Upper lobe of right lung (tissue), 1 donor: ENCODE data around the gene PLEKHA6. TPM values are rescaled to one million over a fixed set of nuclear protein-coding genes. Genes with fewer than 3 reads are reported as not detected.
A peak's percentile ranks its signal among the peaks of the same experiment; 100 is the strongest.
"Not testable (repeated sequence)": the region's sequence is repeated elsewhere in the genome, so short reads cannot be mapped to it uniquely, and the experiment has no call there.

ENCODE experiments used
- ATAC-seq: fragments of 200-7000 bp; cut with Tn5 transposase; one replicate; pipeline ENCODE4 v1.9.1; 2020; ENCODE audit warnings: mild to moderate bottlenecking, moderate library complexity
- DNase-seq: peaks from one replicate; pipeline ENCODE4 v3.0.0-alpha.2; 2020
- H3K27ac ChIP-seq: fragments of 200-600 bp; one replicate; pipeline ENCODE4 v1.8.0; 2022
- H3K27me3 ChIP-seq: fragments of 200-600 bp; one replicate; pipeline ENCODE4 v1.8.0; 2022; ENCODE audit warnings: mild to moderate bottlenecking
- H3K36me3 ChIP-seq: fragments of 200-600 bp; one replicate; pipeline ENCODE4 v1.8.0; 2022
- H3K4me1 ChIP-seq: fragments of 200-600 bp; one replicate; pipeline ENCODE4 v1.8.0; 2022
- H3K4me3 ChIP-seq: fragments of 200-600 bp; one replicate; pipeline ENCODE4 v1.8.0; 2022; ENCODE audit warnings: mild to moderate bottlenecking
- H3K9me3 ChIP-seq: fragments of 200-600 bp; one replicate; pipeline ENCODE4 v1.8.0; 2022
- CTCF ChIP-seq: fragments of 200-600 bp; IDR thresholded peaks from one replicate; pipeline ENCODE4 v1.8.0; 2022; ENCODE audit warnings: antibody characterized with exemption
- intact Hi-C: fragments of 100-400 bp; cut with DNase I; formaldehyde crosslinking; loops from one replicate; pipeline ENCODE4 v1.11.0; 2022
- total RNA-seq: library from RNA; stranded (reverse); fragmentation: NEBNext Ultra II Directional; extraction: Animal tissue kit (Norgen Biotek cat#: 25700); gene quantifications from one replicate; pipeline ENCODE4 v1.2.1, GENCODE V29; 2021
- donor health status: DM: no; HTN: yes; CAD: no; lungs with severe emphysema.

Gene PLEKHA6
- total RNA-seq, 1 donor from 2014 or later: 7.1 TPM

GRCh38 chr1:204334455-204334854 is 25.3 kb downstream of the PLEKHA6 start:
- no peak overlapping the region for H3K4me3 ChIP-seq

GRCh38 chr1:204333427-204333826 is 26.3 kb downstream of the PLEKHA6 start:
- H3K27ac ChIP-seq: no peak overlapping the region
- intact Hi-C loops: no loop called here
- DNase-seq (no peak), ATAC-seq (no peak)
- H3K4me3 ChIP-seq: no peak overlapping the region
- H3K27me3 ChIP-seq: no peaks in the 10 kb centered on the region
- H3K9me3 ChIP-seq: no peaks in the 10 kb centered on the region
- H3K4me1 ChIP-seq: no peaks in the 10 kb centered on the region
- TF ChIP-seq CTCF: no peak
- H3K36me3 ChIP-seq: no peaks in the 10 kb centered on the region

More at GRCh38 chr1:204334455-204334854, 25.3 kb downstream of the PLEKHA6 start:
- DNase-seq (no peak), ATAC-seq (no peak)
- no peaks in the 10 kb centered on the region for H3K36me3 ChIP-seq
- H3K27me3 ChIP-seq: no peaks in the 10 kb centered on the region
- no peak overlapping the region for H3K27ac ChIP-seq
- no peaks in the 10 kb centered on the region for H3K9me3 ChIP-seq
- TF ChIP-seq CTCF: no peak
- no peaks in the 10 kb centered on the region for H3K4me1 ChIP-seq
- intact Hi-C loops: no loop called here

GRCh38 chr1:204331847-204332487 is 27.8 kb downstream of the PLEKHA6 start:
- peak overlapping the region; percentile 14 for H3K4me3 ChIP-seq
- peak; percentile 55 for ATAC-seq

GRCh38 chr1:204331275-204331674 is 28.5 kb downstream of the PLEKHA6 start:
- no peak for TF ChIP-seq CTCF
- Histone ChIP-seq H3K27ac (no peak overlapping the region), H3K9me3 (no peaks in the 10 kb centered on the region), H3K36me3 (no peaks in the 10 kb centered on the region), H3K4me3 (peak overlapping the region; percentile 14), H3K27me3 (no peaks in the 10 kb centered on the region), H3K4me1 (no peaks in the 10 kb centered on the region)
- ATAC-seq (peak; percentile 80), DNase-seq (peak; percentile 74)
- intact Hi-C loops: no loop called here

More at GRCh38 chr1:204331847-204332487, 27.8 kb downstream of the PLEKHA6 start:
- TF ChIP-seq CTCF: no peak
- Histone ChIP-seq H3K27me3 (no peaks in the 10 kb centered on the region), H3K9me3 (no peaks in the 10 kb centered on the region), H3K36me3 (no peaks in the 10 kb centered on the region), H3K4me1 (no peaks in the 10 kb centered on the region), H3K27ac (no peak overlapping the region)
- no peak for DNase-seq
- intact Hi-C loops: no loop called here

GRCh38 chr1:204327870-204328269 is 31.9 kb downstream of the PLEKHA6 start:
- not testable (repeated sequence) for DNase-seq

GRCh38 chr1:204327359-204327758 is 32.4 kb downstream of the PLEKHA6 start:
- Histone ChIP-seq H3K4me3 (no peak overlapping the region), H3K36me3 (no peaks in the 10 kb centered on the region), H3K27ac (no peak overlapping the region), H3K27me3 (no peaks in the 10 kb centered on the region), H3K9me3 (no peaks in the 10 kb centered on the region), H3K4me1 (no peaks in the 10 kb centered on the region)
- ATAC-seq (no peak), DNase-seq (no peak)
- intact Hi-C loops: no loop called here
- TF ChIP-seq CTCF: no peak

More at GRCh38 chr1:204327870-204328269, 31.9 kb downstream of the PLEKHA6 start:
- H3K4me1 ChIP-seq, H3K36me3 ChIP-seq, H3K27me3 ChIP-seq, ATAC-seq, H3K9me3 ChIP-seq, intact Hi-C loops, H3K4me3 ChIP-seq, H3K27ac ChIP-seq: not testable (repeated sequence)
